ENCODE results near the gene MRPL11. TPM values are rescaled to one million over a fixed set of nuclear protein-coding genes. Genes with fewer than 3 reads are reported as not detected.

The MRPL11 gene
- total RNA-seq (ENCODE audit: low replicate concordance) = 39.4 and 40.0 TPM in 2 replicates

DNA sequence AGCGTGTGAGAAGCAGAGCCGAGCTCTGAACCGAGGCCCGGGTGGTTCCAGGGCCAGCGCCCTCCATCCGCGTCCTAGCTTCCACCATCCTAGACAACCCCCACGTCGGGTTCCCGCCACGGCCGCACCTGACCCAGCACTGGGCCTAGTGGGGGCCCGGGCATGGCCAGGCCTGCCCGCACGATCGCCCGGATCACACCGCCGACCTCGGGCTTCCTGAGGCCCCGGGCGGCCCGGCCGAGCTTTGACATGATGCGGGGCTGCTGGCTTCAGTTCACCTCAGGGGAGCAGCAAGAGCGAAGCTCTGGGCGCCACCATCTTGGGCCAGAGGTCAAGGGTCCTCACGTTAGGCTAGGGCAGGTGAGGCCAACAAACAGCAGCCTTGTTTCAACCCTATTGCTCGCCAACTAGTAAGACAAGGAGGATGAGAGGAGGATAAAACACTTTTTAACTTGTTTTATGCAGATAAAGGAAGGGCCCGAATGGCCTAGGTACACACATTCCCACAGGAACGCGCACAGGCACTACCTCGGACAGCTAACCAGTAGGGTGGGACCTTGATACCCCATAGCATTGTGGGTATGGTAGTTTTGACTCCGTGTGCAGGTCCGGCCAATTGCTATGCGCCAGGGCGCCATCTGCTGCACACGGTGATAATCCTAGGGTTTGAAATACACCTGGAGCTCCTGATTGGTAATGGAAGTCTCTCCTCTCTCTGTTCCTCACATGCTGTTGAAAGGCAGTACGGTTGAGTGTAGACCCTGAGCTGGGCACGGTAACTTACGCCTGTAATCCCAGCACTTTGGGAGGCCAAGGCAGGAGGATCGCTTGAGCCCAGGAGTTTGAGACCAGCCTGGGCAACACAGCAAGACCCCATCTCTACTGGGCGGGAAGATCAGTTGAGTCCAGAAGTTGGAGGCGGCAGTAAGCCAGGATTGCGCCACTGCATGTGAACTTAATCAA is at the start of gene MRPL11:
TSS of gene MRPL11 (minus strand) at position 345 of the 963 bp plus-strand sequence. CDS start at position 251, 94 bp downstream.
- peak; percentile 94 for DNase-seq (ENCODE audit: low read depth)
- TF ChIP-seq, protein P1, sequence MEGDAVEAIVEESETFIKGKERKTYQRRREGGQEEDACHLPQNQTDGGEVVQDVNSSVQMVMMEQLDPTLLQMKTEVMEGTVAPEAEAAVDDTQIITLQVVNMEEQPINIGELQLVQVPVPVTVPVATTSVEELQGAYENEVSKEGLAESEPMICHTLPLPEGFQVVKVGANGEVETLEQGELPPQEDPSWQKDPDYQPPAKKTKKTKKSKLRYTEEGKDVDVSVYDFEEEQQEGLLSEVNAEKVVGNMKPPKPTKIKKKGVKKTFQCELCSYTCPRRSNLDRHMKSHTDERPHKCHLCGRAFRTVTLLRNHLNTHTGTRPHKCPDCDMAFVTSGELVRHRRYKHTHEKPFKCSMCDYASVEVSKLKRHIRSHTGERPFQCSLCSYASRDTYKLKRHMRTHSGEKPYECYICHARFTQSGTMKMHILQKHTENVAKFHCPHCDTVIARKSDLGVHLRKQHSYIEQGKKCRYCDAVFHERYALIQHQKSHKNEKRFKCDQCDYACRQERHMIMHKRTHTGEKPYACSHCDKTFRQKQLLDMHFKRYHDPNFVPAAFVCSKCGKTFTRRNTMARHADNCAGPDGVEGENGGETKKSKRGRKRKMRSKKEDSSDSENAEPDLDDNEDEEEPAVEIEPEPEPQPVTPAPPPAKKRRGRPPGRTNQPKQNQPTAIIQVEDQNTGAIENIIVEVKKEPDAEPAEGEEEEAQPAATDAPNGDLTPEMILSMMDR (IDR thresholded peaks at IDR 0.05; ENCODE audit: insufficient read depth, low read length) = peak; percentile 59
- peak within 1 kb of the TSS; percentile 90 for H3K4me3 ChIP-seq (ENCODE audit: low read depth, low read length)

DNA sequence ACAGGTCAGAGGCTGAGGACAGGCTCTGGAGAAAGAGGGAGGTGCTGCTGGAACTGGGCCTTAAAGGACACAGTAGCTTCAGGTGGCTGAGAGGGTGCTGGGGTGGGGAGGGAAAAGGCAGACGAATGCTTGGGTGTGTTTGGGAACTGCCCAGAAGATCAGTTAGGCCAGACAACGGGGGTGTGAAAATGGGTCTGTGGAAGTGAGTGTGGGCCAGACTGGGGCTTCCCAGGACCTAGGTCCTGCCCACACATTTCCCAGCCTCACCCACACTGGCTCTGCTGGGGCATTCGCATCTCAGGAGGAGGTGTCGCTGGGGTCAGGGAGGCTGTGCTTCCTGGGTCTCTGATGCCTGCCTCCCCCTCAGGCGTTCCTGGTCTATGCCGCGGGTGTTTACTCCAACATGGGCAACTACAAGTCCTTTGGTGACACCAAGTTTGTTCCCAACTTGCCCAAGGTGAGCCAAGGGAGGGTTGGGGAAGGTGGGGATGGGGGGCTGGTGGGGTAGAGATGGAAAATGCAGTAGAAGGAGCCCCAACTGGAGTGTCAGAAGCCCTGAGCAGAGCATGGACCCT is 46.2 kb upstream of the MRPL11 start:
- TF ChIP-seq, protein P1 (IDR thresholded peaks at IDR 0.05; ENCODE audit: insufficient read depth, low read length) = no peak
- H3K4me3 ChIP-seq (ENCODE audit: low read depth, low read length) = no peak overlapping the region
- DNase-seq (ENCODE audit: low read depth) = no peak

DNA sequence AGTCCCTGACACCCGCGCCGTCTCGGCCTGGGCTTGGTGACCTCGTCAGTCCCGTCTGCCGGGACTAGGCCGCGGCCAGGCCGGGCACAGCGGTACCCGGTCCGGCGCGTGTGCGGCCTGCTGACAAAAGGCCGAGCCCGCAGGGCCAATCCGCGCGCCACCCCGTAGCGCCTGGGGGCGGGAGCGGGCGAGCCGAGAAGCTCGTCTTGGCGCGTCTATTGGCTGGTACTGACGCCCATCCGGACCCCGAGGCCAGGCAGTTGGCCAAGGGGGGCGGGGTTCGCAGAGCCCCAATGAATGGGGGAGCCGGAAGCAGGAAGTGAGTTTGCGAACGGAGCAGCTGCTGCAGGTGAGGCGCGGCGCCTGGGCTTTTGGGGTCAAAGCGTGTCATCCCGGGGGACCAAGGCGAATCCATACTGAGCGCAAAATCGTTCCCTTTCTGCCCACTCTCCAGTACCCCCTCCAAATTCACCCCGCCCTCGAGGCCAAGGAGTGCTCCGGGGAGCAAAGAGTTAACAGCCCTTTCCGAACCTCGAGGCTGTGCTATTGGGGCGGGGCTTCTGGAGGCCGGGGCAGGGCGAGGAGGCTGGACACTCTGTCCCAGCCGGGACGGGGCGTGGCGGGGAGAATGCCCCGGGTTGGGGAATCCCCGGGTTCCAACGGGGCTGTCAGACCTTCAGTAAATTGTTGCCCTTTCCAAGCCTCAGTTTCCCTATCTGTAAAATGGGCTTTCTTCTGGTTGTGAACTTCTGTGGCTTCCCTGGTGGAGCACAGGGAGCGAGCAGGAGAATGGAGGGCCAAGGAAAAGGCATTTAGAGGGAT is 41.7 kb upstream of the MRPL11 start, which contains the start of gene DPP3:
TSS of gene DPP3 (plus strand) at position 318 of the 822 bp plus-strand sequence. CDS start 1,767 bp downstream, outside the sequence.
- peak within 1 kb of the TSS; percentile 83 for H3K4me3 ChIP-seq (ENCODE audit: low read depth, low read length)
- TF ChIP-seq, protein P1 (IDR thresholded peaks at IDR 0.05; ENCODE audit: insufficient read depth, low read length) = no peak
- DNase-seq (ENCODE audit: low read depth) = peak; percentile 95

DNA sequence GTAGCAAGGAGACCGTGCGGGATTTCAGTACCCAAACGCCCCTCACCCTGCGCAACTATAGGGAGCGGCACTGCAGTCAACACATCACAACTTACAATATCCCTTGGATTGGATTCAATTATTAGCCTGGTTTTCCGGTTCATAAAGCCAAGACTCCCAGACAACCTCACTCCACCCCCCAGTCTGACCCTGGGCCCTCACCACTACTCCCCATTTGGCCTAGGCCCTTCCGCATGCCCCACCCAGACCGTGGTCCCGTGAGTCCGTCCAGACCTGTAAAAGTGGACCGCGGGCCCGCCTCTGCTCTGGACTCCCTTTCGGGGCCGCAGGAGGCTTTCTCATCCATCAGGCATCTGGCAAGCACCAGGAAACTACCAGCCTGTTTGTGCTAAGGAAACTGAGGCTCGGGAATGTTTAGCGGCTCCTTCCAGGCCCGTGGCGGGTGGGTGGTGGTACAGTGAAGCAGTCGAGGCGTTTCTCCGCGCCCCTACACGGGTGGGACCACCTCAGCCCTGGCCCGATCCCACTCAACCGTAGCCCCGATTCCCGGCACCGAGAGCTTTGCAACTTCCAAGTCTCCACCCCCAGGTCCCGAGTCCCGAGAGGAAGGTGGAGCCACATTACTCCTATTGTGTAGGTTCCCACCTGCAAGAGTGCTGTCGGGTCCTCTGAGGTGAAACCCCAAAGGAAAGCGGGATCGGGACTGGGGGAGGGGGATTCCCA is 40.9 kb upstream of the MRPL11 start:
- peak; percentile 39 for DNase-seq (ENCODE audit: low read depth)
- TF ChIP-seq, protein P1 (IDR thresholded peaks at IDR 0.05; ENCODE audit: insufficient read depth, low read length) = no peak
- peak overlapping the region; percentile 83 for H3K4me3 ChIP-seq (ENCODE audit: low read depth, low read length)

DNA sequence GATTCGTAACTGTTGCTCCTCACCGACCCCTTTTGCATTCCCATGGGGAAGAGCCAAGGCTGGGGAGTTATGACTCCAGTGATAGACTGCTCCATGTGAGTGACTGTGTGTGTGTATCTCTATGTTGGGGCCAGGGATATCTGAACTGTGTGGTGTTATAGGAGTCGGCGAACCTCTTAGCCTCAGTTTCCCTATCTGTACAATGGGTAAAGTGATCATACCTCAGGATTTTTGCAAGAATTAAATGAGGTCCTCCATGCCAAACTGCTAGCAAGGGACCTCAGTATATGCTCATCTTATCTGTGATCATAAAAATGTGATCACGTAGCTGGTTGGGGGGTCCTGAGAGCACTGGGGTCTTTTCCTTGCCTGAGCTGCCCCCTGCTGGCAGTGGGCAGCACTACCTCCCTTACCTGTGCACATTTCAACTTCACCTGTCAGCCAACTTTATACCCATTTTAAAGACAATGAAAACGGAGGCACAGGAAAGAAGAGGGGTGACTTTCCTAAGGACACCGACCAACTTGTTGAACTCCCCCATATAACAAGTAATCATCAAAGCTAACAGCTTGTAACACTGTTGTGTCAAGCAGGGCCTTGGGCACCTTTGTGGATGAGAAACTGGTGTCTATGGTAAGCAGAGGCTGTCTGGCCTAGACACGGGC is 40.2 kb upstream of the MRPL11 start:
- TF ChIP-seq, protein P1 (IDR thresholded peaks at IDR 0.05; ENCODE audit: insufficient read depth, low read length) = peak; percentile 75
- peak overlapping the region; percentile 83 for H3K4me3 ChIP-seq (ENCODE audit: low read depth, low read length)
- DNase-seq (ENCODE audit: low read depth) = no peak
